ENCODE measurements around the gene SLC25A27.

DNA sequence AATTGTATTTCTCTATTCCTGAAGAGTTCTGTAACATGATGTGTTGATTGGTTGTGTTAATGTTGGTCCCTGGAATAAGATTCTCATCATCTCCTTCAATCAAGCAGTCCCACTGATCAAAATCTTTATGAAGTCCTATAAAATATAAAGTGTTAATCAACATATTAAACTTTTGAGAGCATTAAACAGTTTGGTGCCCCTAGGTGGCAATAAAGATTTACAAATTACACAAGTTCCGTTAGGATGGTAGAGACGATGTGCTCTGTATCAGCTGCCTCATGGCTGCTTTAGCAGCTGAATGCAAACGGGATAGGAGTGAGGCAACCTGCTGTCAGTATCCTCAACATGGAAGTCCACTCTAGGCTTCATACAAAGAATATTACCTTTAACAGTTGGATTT, 51.8 kb downstream of the SLC25A27 start:
- TF ChIP-seq, protein P1, sequence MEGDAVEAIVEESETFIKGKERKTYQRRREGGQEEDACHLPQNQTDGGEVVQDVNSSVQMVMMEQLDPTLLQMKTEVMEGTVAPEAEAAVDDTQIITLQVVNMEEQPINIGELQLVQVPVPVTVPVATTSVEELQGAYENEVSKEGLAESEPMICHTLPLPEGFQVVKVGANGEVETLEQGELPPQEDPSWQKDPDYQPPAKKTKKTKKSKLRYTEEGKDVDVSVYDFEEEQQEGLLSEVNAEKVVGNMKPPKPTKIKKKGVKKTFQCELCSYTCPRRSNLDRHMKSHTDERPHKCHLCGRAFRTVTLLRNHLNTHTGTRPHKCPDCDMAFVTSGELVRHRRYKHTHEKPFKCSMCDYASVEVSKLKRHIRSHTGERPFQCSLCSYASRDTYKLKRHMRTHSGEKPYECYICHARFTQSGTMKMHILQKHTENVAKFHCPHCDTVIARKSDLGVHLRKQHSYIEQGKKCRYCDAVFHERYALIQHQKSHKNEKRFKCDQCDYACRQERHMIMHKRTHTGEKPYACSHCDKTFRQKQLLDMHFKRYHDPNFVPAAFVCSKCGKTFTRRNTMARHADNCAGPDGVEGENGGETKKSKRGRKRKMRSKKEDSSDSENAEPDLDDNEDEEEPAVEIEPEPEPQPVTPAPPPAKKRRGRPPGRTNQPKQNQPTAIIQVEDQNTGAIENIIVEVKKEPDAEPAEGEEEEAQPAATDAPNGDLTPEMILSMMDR (IDR thresholded peaks at IDR 0.05 in 4 of 5, conservative IDR thresholded peaks at IDR 0.05 in 1 of 5) = no peak
- TF ChIP-seq POLR2A (IDR thresholded peaks at IDR 0.05) = no peak

All from gastrocnemius medialis (tissue), 4 donors.